ENCODE data around the gene CAV2.
A peak's percentile ranks its signal among the peaks of the same experiment; 100 is the strongest.
"Not testable (repeated sequence)": the region's sequence is repeated elsewhere in the genome, so short reads cannot be mapped to it uniquely, and the experiment has no call there.

Gene CAV2

GRCh38 chr7:116499168-116500077 lies at the start of gene CAV2:
Gene CAV2 (plus strand): TSS chr7:116499738. CDS start chr7:116499782, 44 bp downstream.
- DNase-seq, result no peak

GRCh38 chr7:116449950-116450349 lies 49.6 kb upstream of the CAV2 start:
- DNase-seq, result no peak

- DNase-seq, result no peak
Observed at GRCh38 chr7:116451957-116452729, 47.4 kb upstream of the CAV2 start.

- no peak for DNase-seq
Observed at GRCh38 chr7:116454377-116454776, 45.2 kb upstream of the CAV2 start.

GRCh38 chr7:116455009-116455408 lies 44.5 kb upstream of the CAV2 start:
- peak; percentile 32 for DNase-seq

GRCh38 chr7:116455499-116455898 lies 44.0 kb upstream of the CAV2 start:
- DNase-seq, result no peak

GRCh38 chr7:116461500-116461899 lies 38.0 kb upstream of the CAV2 start:
- no peak for DNase-seq

- no peak for DNase-seq
Observed at GRCh38 chr7:116463956-116464355, 35.6 kb upstream of the CAV2 start.

- no peak for DNase-seq
Observed at GRCh38 chr7:116464375-116464774, 35.2 kb upstream of the CAV2 start.

- DNase-seq, result no peak
Observed at GRCh38 chr7:116465125-116465524, 34.4 kb upstream of the CAV2 start.

GRCh38 chr7:116468534-116468933 lies 31.0 kb upstream of the CAV2 start:
- no peak for DNase-seq

- no peak for DNase-seq
Observed at GRCh38 chr7:116477625-116478024, 21.9 kb upstream of the CAV2 start.

- DNase-seq, result no peak
Observed at GRCh38 chr7:116478834-116479233, 20.7 kb upstream of the CAV2 start.

- no peak for DNase-seq
Observed at GRCh38 chr7:116483271-116483942, 16.1 kb upstream of the CAV2 start.

GRCh38 chr7:116484389-116484788 lies 15.1 kb upstream of the CAV2 start:
- DNase-seq, result not testable (repeated sequence)

- DNase-seq, result no peak
Observed at GRCh38 chr7:116487907-116488521, 11.5 kb upstream of the CAV2 start.

GRCh38 chr7:116490351-116490750 lies 9.2 kb upstream of the CAV2 start:
- no peak for DNase-seq

GRCh38 chr7:116491887-116492653 lies 7.5 kb upstream of the CAV2 start:
- DNase-seq, result no peak

GRCh38 chr7:116492654-116493109 lies 6.9 kb upstream of the CAV2 start:
- no peak for DNase-seq

GRCh38 chr7:116493449-116493848 lies 6.1 kb upstream of the CAV2 start:
- no peak for DNase-seq

- DNase-seq, result no peak
Observed at GRCh38 chr7:116494472-116494871, 5.1 kb upstream of the CAV2 start.

- no peak for DNase-seq
Observed at GRCh38 chr7:116495736-116496135, 3.8 kb upstream of the CAV2 start.

Data from amniotic stem cell (primary cell).